ENCODE results near the gene STIM1.
"Not testable (repeated sequence)": the region's sequence is repeated elsewhere in the genome, so short reads cannot be mapped to it uniquely, and the experiment has no call there.

STIM1 gene

GRCh38 chr11:3854977-3855807, at the start of gene STIM1:
Gene STIM1, plus strand, starts transcription at chr11:3855664. Its CDS starts 607 bp downstream, at chr11:3856271.
- DNase-seq (ENCODE audit: low read depth in 2 of 2) = peak; percentile 97 to 98

- DNase-seq (ENCODE audit: low read depth in 2 of 2) = peak; percentile 36 to 51
Observed at GRCh38 chr11:3807909-3808860, 47.3 kb upstream of the STIM1 start, which contains the start of gene PGAP2. Gene PGAP2, plus strand, starts transcription at chr11:3808560. Its CDS starts 2,700 bp downstream, at chr11:3811260.

GRCh38 chr11:3808861-3809623, 46.4 kb upstream of the STIM1 start:
- DNase-seq (ENCODE audit: low read depth in 2 of 2) = no peak

- DNase-seq (ENCODE audit: low read depth in 2 of 2) = no peak
Observed at GRCh38 chr11:3809624-3809928, 45.9 kb upstream of the STIM1 start.

GRCh38 chr11:3810446-3810845, 45.0 kb upstream of the STIM1 start:
- DNase-seq (ENCODE audit: low read depth in 2 of 2) = no peak

GRCh38 chr11:3810951-3811350, 44.5 kb upstream of the STIM1 start:
- DNase-seq (ENCODE audit: low read depth in 2 of 2) = no peak

GRCh38 chr11:3814832-3815231, 40.6 kb upstream of the STIM1 start:
- not testable (repeated sequence) for DNase-seq (ENCODE audit: low read depth in 2 of 2)

- DNase-seq (ENCODE audit: low read depth in 2 of 2) = no peak
Observed at GRCh38 chr11:3815845-3816244, 39.6 kb upstream of the STIM1 start.

GRCh38 chr11:3816673-3817072, 38.8 kb upstream of the STIM1 start:
- DNase-seq (ENCODE audit: low read depth in 2 of 2) = no peak

- no peak for DNase-seq (ENCODE audit: low read depth in 2 of 2)
Observed at GRCh38 chr11:3817181-3817800, 38.2 kb upstream of the STIM1 start.

- DNase-seq (ENCODE audit: low read depth in 2 of 2) = no peak
Observed at GRCh38 chr11:3820971-3821370, 34.5 kb upstream of the STIM1 start.

- no peak for DNase-seq (ENCODE audit: low read depth in 2 of 2)
Observed at GRCh38 chr11:3822312-3822711, 33.2 kb upstream of the STIM1 start.

- DNase-seq (ENCODE audit: low read depth in 2 of 2) = no peak
Observed at GRCh38 chr11:3823303-3823702, 32.2 kb upstream of the STIM1 start.

- DNase-seq (ENCODE audit: low read depth in 2 of 2) = no peak
Observed at GRCh38 chr11:3823762-3824506, 31.5 kb upstream of the STIM1 start.

- DNase-seq (ENCODE audit: low read depth in 2 of 2) = peak; percentile 66 to 71
Observed at GRCh38 chr11:3824714-3825472, 30.6 kb upstream of the STIM1 start.

GRCh38 chr11:3825473-3826154, 29.9 kb upstream of the STIM1 start:
- no peak for DNase-seq (ENCODE audit: low read depth in 2 of 2)

GRCh38 chr11:3826721-3827120, 28.7 kb upstream of the STIM1 start:
- DNase-seq (ENCODE audit: low read depth in 2 of 2) = no peak

GRCh38 chr11:3827434-3828186, 27.9 kb upstream of the STIM1 start:
- DNase-seq (ENCODE audit: low read depth in 2 of 2) = no peak

GRCh38 chr11:3830088-3830487, 25.4 kb upstream of the STIM1 start:
- no peak for DNase-seq (ENCODE audit: low read depth in 2 of 2)

Data from stimulated activated CD8-positive, alpha-beta memory T cell treated with anti-CD3 and anti-CD28 coated beads, Interleukin-15, amount 100 ng/mL, for 48 hours (primary cell).